ENCODE measurements around the gene CGGBP1. TPM values are rescaled to one million over a fixed set of nuclear protein-coding genes. Genes with fewer than 3 reads are reported as not detected.
A peak's percentile ranks its signal among the peaks of the same experiment; 100 is the strongest.

CGGBP1 gene
- polyA plus RNA-seq, 2 of the 4 experiments (the other 2 are of a cell fraction), result 43.8 to 136 TPM

GRCh38 chr3:88075072-88075471 is 16.3 kb upstream of the CGGBP1 start:
- FAIRE-seq (no peak), DNase-seq (ENCODE audit: low read depth in 1 of 2, low spot score in 1 of 2) (no peak), ATAC-seq (no peak)
- H3K27ac ChIP-seq, result no peak overlapping the region
- ChIA-PET CTCF (interaction anchor here (1.4 kb wide), 1 partner anchor 38 kb away, joined by 4 read pairs; no protein-coding TSS in a partner anchor), POLR2A (no interaction called here)
- peaks cover 11% of the 10 kb centered on the region; the same call in 2 of the 3 replicates for H3K9me3 ChIP-seq
- H3K4me2 ChIP-seq, result no peak overlapping the region
- TF ChIP-seq, protein P1, sequence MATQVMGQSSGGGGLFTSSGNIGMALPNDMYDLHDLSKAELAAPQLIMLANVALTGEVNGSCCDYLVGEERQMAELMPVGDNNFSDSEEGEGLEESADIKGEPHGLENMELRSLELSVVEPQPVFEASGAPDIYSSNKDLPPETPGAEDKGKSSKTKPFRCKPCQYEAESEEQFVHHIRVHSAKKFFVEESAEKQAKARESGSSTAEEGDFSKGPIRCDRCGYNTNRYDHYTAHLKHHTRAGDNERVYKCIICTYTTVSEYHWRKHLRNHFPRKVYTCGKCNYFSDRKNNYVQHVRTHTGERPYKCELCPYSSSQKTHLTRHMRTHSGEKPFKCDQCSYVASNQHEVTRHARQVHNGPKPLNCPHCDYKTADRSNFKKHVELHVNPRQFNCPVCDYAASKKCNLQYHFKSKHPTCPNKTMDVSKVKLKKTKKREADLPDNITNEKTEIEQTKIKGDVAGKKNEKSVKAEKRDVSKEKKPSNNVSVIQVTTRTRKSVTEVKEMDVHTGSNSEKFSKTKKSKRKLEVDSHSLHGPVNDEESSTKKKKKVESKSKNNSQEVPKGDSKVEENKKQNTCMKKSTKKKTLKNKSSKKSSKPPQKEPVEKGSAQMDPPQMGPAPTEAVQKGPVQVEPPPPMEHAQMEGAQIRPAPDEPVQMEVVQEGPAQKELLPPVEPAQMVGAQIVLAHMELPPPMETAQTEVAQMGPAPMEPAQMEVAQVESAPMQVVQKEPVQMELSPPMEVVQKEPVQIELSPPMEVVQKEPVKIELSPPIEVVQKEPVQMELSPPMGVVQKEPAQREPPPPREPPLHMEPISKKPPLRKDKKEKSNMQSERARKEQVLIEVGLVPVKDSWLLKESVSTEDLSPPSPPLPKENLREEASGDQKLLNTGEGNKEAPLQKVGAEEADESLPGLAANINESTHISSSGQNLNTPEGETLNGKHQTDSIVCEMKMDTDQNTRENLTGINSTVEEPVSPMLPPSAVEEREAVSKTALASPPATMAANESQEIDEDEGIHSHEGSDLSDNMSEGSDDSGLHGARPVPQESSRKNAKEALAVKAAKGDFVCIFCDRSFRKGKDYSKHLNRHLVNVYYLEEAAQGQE (IDR thresholded peaks at IDR 0.05), result no peak
- no peak for TF ChIP-seq JUNB (IDR thresholded peaks at IDR 0.05)
- TF ChIP-seq ZNF302 (CRISPR knock-in tag; IDR thresholded peaks at IDR 0.05), result no peak
- TF ChIP-seq GATA3 (IDR thresholded peaks at IDR 0.05; ENCODE audit: borderline replicate concordance), result no peak
- TF ChIP-seq KDM5A (IDR thresholded peaks at IDR 0.05), result no peak
- no peak for TF ChIP-seq POLR2A (IDR thresholded peaks at IDR 0.05; ENCODE audit: low read length)
- no peak for TF ChIP-seq MAFK (IDR thresholded peaks at IDR 0.05; ENCODE audit: partially characterized antibody)
- TF ChIP-seq, protein P2, sequence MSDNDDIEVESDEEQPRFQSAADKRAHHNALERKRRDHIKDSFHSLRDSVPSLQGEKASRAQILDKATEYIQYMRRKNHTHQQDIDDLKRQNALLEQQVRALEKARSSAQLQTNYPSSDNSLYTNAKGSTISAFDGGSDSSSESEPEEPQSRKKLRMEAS (IDR thresholded peaks at IDR 0.05), result no peak
- TF ChIP-seq EHF (CRISPR knock-in tag; IDR thresholded peaks at IDR 0.05), result no peak
- no peak for TF ChIP-seq ZFP36 (IDR thresholded peaks at IDR 0.05; ENCODE audit: borderline replicate concordance, partially characterized antibody)
- no peak for TF ChIP-seq FOSB (CRISPR knock-in tag; IDR thresholded peaks at IDR 0.05)
- no peak for TF ChIP-seq ATOH8 (CRISPR knock-in tag; IDR thresholded peaks at IDR 0.05; ENCODE audit: low read depth)
- no peak overlapping the region for H3K4me3 ChIP-seq
- WGBS (ENCODE audit: missing lambda C conversion rate), result 95% methylated on average over 2 of the region's 2 CpGs
- no peaks in the 10 kb centered on the region for H3K4me1 ChIP-seq

- no peak overlapping the region for H3K27ac ChIP-seq
- H3K4me3 ChIP-seq, result no peak overlapping the region
- H3K4me1 ChIP-seq, result peaks cover 25% of the 10 kb centered on the region
- peak overlapping the region; percentile 85; the same call in 2 of the 3 replicates for H3K4me2 ChIP-seq
- FAIRE-seq, result no peak
- ATAC-seq, result no peak
- ChIA-PET CTCF (no interaction called here), POLR2A (no interaction called here)
- no peak for DNase-seq (ENCODE audit: low read depth in 1 of 2, low spot score in 1 of 2)
- 78% methylated on average over 1 of the region's 1 CpG for WGBS (ENCODE audit: missing lambda C conversion rate)
- no peaks in the 10 kb centered on the region for H3K9me3 ChIP-seq
- TF ChIP-seq KDM1A (IDR thresholded peaks at IDR 0.05; ENCODE audit: low read depth) (no peak), RFX5 (IDR thresholded peaks at IDR 0.05) (no peak), RARB (CRISPR knock-in tag; IDR thresholded peaks at IDR 0.05) (no peak), MAFK (IDR thresholded peaks at IDR 0.05; ENCODE audit: partially characterized antibody) (no peak), ZC3H11A (IDR thresholded peaks at IDR 0.05) (no peak), EHMT2 (IDR thresholded peaks at IDR 0.05; ENCODE audit: low read depth) (no peak), HOXB13 (CRISPR knock-in tag; IDR thresholded peaks at IDR 0.05; ENCODE audit: low read depth) (no peak), SMC3 (IDR thresholded peaks at IDR 0.05) (no peak), E2F6 (IDR thresholded peaks at IDR 0.05; ENCODE audit: borderline replicate concordance, low read depth) (no peak), ESRRA (IDR thresholded peaks at IDR 0.05; ENCODE audit: borderline replicate concordance, low read length) (no peak), PHF8 (IDR thresholded peaks at IDR 0.05; ENCODE audit: borderline replicate concordance, low read depth) (no peak), ZSCAN20 (CRISPR knock-in tag; IDR thresholded peaks at IDR 0.05) (no peak), EHF (CRISPR knock-in tag; IDR thresholded peaks at IDR 0.05) (no peak), JUNB (IDR thresholded peaks at IDR 0.05) (no peak), SREBF2 (IDR thresholded peaks at IDR 0.05) (no peak), HDAC2 (IDR thresholded peaks at IDR 0.05) (no peak)
- TF ChIP-seq, protein P1 (IDR thresholded peaks at IDR 0.05), result no peak
- TF ChIP-seq, protein P2 (IDR thresholded peaks at IDR 0.05), result no peak
These were observed 2.9 kb upstream of the CGGBP1 start for GRCh38 chr3:88061746-88062145.

All from A549 (cell line).